Measurements from ENCODE around the gene ZNF618. TPM values are rescaled to one million over a fixed set of nuclear protein-coding genes. Genes with fewer than 3 reads are reported as not detected.

ZNF618 gene
- total RNA-seq, 2 donors from 2014 or later, result 1.4 to 3.0 TPM

DNA sequence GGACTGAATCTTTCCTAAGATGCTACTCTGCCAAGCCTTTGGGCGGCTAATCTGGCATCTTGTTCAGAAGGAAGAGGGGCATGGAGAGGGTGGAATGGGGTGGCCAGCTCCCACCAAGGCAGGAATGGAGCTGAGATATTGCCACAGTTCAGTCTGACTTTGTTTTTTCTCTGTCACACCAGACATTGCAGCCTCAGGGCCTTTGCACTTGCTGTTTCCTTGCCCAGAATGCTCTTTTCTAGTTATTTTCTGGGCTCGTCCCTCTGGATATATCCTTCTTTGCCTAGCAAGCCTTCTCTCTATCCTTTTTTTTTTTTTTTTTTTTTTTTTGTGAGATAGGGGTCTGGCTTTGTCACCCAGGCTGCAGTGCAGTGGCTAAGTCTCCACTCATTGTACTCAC lies 40.8 kb downstream of the ZNF618 start:
- no peaks in the 10 kb centered on the region for H3K27me3 ChIP-seq

GRCh38 chr9:113918697-113919350 lies 42.7 kb downstream of the ZNF618 start:
- TF ChIP-seq, protein P1, sequence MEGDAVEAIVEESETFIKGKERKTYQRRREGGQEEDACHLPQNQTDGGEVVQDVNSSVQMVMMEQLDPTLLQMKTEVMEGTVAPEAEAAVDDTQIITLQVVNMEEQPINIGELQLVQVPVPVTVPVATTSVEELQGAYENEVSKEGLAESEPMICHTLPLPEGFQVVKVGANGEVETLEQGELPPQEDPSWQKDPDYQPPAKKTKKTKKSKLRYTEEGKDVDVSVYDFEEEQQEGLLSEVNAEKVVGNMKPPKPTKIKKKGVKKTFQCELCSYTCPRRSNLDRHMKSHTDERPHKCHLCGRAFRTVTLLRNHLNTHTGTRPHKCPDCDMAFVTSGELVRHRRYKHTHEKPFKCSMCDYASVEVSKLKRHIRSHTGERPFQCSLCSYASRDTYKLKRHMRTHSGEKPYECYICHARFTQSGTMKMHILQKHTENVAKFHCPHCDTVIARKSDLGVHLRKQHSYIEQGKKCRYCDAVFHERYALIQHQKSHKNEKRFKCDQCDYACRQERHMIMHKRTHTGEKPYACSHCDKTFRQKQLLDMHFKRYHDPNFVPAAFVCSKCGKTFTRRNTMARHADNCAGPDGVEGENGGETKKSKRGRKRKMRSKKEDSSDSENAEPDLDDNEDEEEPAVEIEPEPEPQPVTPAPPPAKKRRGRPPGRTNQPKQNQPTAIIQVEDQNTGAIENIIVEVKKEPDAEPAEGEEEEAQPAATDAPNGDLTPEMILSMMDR (IDR thresholded peaks at IDR 0.05), result no peak
- H3K27ac ChIP-seq, result no peak overlapping the region
- peaks cover 0 to 13% of the 10 kb centered on the region in 2 donors for H3K9me3 ChIP-seq
- no peaks in the 10 kb centered on the region for H3K27me3 ChIP-seq
- no peaks in the 10 kb centered on the region for H3K36me3 ChIP-seq
- no peak for DNase-seq (ENCODE audit: low spot score)
- H3K4me1 ChIP-seq, result peaks cover 0 to under 1% of the 10 kb centered on the region in 2 donors
- H3K4me3 ChIP-seq, result no peak overlapping the region

More for the DNA sequence above, 40.8 kb downstream of the ZNF618 start:
- H3K4me3 ChIP-seq, result no peak overlapping the region
- no peaks in the 10 kb centered on the region for H3K9me3 ChIP-seq
- H3K36me3 ChIP-seq, result no peaks in the 10 kb centered on the region
- H3K4me1 ChIP-seq, result peaks cover 0 to 10% of the 10 kb centered on the region in 2 donors
- H3K27ac ChIP-seq, result no peak overlapping the region
- no peak for DNase-seq (ENCODE audit: low spot score)
- TF ChIP-seq, protein P1 (IDR thresholded peaks at IDR 0.05), result no peak

GRCh38 chr9:113919382-113919781 lies 43.3 kb downstream of the ZNF618 start:
- H3K9me3 ChIP-seq, result peaks cover 0 to 14% of the 10 kb centered on the region in 2 donors
- H3K4me1 ChIP-seq, result no peaks in the 10 kb centered on the region
- H3K27ac ChIP-seq, result no peak overlapping the region
- H3K4me3 ChIP-seq, result no peak overlapping the region
- no peak for DNase-seq (ENCODE audit: low spot score)
- no peaks in the 10 kb centered on the region for H3K27me3 ChIP-seq
- TF ChIP-seq, protein P1 (IDR thresholded peaks at IDR 0.05), result no peak
- H3K36me3 ChIP-seq, result no peaks in the 10 kb centered on the region

GRCh38 chr9:113919871-113920270 lies 43.8 kb downstream of the ZNF618 start:
- Histone ChIP-seq H3K36me3 (no peaks in the 10 kb centered on the region), H3K4me3 (no peak overlapping the region), H3K27me3 (no peaks in the 10 kb centered on the region), H3K9me3 (peaks cover 0 to 14% of the 10 kb centered on the region in 2 donors), H3K27ac (no peak overlapping the region), H3K4me1 (no peaks in the 10 kb centered on the region)
- DNase-seq (ENCODE audit: low spot score), result no peak
- TF ChIP-seq, protein P1 (IDR thresholded peaks at IDR 0.05), result no peak

GRCh38 chr9:113920872-113921271 lies 44.8 kb downstream of the ZNF618 start:
- H3K36me3 ChIP-seq, result no peaks in the 10 kb centered on the region
- H3K27ac ChIP-seq, result no peak overlapping the region
- H3K4me3 ChIP-seq, result no peak overlapping the region
- no peaks in the 10 kb centered on the region for H3K4me1 ChIP-seq
- TF ChIP-seq, protein P1 (IDR thresholded peaks at IDR 0.05), result no peak
- no peak for DNase-seq (ENCODE audit: low spot score)
- H3K9me3 ChIP-seq, result peaks cover 0 to 14% of the 10 kb centered on the region in 2 donors
- H3K27me3 ChIP-seq, result no peaks in the 10 kb centered on the region
